ENCODE results near the gene DOHH.

Gene DOHH

DNA sequence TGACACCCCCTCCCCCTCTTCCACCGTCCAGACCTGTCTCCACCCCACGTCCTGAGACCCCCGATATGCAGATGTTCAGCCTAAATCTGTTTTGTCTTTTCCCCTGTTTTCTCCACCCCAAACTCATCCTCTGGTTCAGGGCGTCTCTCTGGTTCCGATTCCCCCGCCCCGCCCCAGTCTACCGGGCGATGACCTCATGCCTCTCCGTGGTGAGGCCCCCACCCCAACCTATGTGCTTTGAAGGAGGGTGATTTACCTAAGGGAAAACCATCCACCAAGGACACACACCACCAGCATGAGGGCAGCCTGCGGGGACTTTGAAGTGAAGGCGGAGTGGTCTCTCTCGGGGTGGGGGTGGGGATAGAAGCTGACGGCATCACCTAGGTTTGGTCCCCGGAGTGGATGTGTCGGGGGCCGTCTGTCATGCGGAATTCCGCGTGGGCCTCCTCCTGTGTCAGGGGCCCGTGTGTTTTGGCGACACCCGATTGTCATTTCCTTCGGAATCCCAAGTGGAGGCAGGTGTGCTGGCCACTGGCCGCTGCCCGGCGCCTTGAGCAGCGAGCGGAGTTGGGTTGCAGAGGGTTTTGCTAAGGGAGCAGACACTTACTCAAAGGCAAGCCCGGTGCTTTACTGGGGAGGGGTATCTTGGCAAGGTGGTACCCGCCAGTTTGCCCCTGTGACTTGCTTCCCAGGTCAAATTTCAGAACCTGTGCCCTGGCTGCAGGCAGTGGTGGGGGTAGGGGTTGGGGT is 7.1 kb upstream of the DOHH start:
- H3K4me3 ChIP-seq, result peak overlapping the region; percentile 96 to 100
- no peaks in the 10 kb centered on the region for H3K27me3 ChIP-seq
- TF ChIP-seq, protein P1, sequence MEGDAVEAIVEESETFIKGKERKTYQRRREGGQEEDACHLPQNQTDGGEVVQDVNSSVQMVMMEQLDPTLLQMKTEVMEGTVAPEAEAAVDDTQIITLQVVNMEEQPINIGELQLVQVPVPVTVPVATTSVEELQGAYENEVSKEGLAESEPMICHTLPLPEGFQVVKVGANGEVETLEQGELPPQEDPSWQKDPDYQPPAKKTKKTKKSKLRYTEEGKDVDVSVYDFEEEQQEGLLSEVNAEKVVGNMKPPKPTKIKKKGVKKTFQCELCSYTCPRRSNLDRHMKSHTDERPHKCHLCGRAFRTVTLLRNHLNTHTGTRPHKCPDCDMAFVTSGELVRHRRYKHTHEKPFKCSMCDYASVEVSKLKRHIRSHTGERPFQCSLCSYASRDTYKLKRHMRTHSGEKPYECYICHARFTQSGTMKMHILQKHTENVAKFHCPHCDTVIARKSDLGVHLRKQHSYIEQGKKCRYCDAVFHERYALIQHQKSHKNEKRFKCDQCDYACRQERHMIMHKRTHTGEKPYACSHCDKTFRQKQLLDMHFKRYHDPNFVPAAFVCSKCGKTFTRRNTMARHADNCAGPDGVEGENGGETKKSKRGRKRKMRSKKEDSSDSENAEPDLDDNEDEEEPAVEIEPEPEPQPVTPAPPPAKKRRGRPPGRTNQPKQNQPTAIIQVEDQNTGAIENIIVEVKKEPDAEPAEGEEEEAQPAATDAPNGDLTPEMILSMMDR (IDR thresholded peaks at IDR 0.05), result no peak
- H3K4me1 ChIP-seq, result peaks cover 0 to 41% (median 31%) of the 10 kb centered on the region in 4 donors
- H3K27ac ChIP-seq, result peak overlapping the region; percentile 83 to 95
- intact Hi-C loops (cut with DNase I; ENCODE audit: low total_unique reads), result no loop called here
- DNase-seq, result no peak
- peaks cover 0 to 28% (median 7%) of the 10 kb centered on the region in 3 donors for H3K36me3 ChIP-seq
- H3K9me3 ChIP-seq, result no peaks in the 10 kb centered on the region

- Histone ChIP-seq H3K4me1 (peaks cover 0 to 36% (median 28%) of the 10 kb centered on the region in 4 donors), H3K9me3 (no peaks in the 10 kb centered on the region), H3K27me3 (no peaks in the 10 kb centered on the region), H3K4me3 (peak overlapping the region; percentile 96 to 100), H3K27ac (peak overlapping the region; percentile 83 to 95), H3K36me3 (peaks cover 0 to 27% (median 7%) of the 10 kb centered on the region in 3 donors)
- peak; percentile 41 to 77 for DNase-seq
- TF ChIP-seq, protein P1 (IDR thresholded peaks at IDR 0.05), result no peak
- intact Hi-C loops (cut with DNase I; ENCODE audit: low total_unique reads), result no loop called here
Measured at GRCh38 chr19:3506384-3507340, 6.2 kb upstream of the DOHH start.

- Histone ChIP-seq H3K27me3 (no peaks in the 10 kb centered on the region), H3K9me3 (no peaks in the 10 kb centered on the region), H3K36me3 (peaks cover 0 to 21% (median 3%) of the 10 kb centered on the region in 3 donors), H3K27ac (peak within 1 kb of the TSS; percentile 83 to 95), H3K4me3 (peak within 1 kb of the TSS; percentile 96 to 100), H3K4me1 (peaks cover 0 to 36% (median 23%) of the 10 kb centered on the region in 4 donors)
- TF ChIP-seq, protein P1 (IDR thresholded peaks at IDR 0.05), result no peak
- peak; percentile 99 for DNase-seq
- intact Hi-C loops (cut with DNase I; ENCODE audit: low total_unique reads), result no loop called here
Measured at GRCh38 chr19:3505598-3506383, 5.3 kb upstream of the DOHH start, which contains the start of gene FZR1. Gene FZR1 (plus strand): TSS chr19:3506311. CDS start chr19:3522990, 16,679 bp downstream.

GRCh38 chr19:3504735-3505134 is 4.3 kb upstream of the DOHH start:
- no peak for DNase-seq
- intact Hi-C loops (cut with DNase I; ENCODE audit: low total_unique reads), result no loop called here
- TF ChIP-seq, protein P1 (IDR thresholded peaks at IDR 0.05), result no peak
- Histone ChIP-seq H3K27ac (no peak overlapping the region), H3K4me3 (no peak overlapping the region), H3K36me3 (peaks cover 0 to 11% (median 0%) of the 10 kb centered on the region in 3 donors), H3K4me1 (peaks cover 0 to 41% (median 27%) of the 10 kb centered on the region in 4 donors), H3K9me3 (no peaks in the 10 kb centered on the region), H3K27me3 (no peaks in the 10 kb centered on the region)

DNA sequence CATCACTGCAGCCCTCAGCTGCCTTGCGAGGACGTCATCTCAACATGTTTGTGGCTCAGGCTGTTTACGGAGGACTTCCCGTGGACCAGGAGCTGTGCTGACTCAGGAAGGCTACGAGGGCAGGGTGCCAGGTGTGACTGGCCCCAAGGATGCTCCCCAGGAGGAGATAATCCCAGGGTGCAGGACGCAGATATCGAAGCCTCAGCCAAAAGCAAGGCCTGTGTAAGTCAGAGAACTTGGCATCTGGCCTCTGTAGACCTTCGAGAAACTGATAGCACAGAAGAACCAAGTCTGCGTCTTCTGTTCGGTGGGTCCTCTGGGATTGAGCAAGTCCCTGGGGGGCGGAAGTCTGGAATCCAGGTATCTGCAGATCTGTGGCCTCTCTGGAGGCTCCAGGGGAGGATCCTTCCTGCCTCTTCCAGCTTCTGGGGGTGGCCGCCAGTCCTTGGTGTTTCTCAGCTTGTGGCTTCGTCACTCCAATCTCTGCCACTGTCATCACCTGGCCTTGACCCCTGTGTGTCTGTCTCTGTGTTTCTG is 2.6 kb upstream of the DOHH start:
- Histone ChIP-seq H3K27ac (no peak overlapping the region), H3K36me3 (no peaks in the 10 kb centered on the region), H3K4me3 (no peak overlapping the region), H3K9me3 (no peaks in the 10 kb centered on the region), H3K4me1 (peaks cover 0 to 41% (median 29%) of the 10 kb centered on the region in 4 donors), H3K27me3 (no peaks in the 10 kb centered on the region)
- TF ChIP-seq, protein P1 (IDR thresholded peaks at IDR 0.05), result no peak
- intact Hi-C loops (cut with DNase I; ENCODE audit: low total_unique reads), result no loop called here
- no peak for DNase-seq

Measured in tibial artery (tissue), 4 donors.